Measurements from ENCODE around the gene GLT1D1.

GRCh38 chr12:129025055-129025454 is 171.8 kb downstream of the GLT1D1 start:
- TF ChIP-seq POLR2A (IDR thresholded peaks at IDR 0.05; ENCODE audit: low read length) (no peak), GATA1 (IDR thresholded peaks at IDR 0.05; ENCODE audit: low read depth, low read length) (no peak)

Data from erythroblast (primary cell).